IMR-90 (cell line): ENCODE data around the gene KRT79. TPM values are rescaled to one million over a fixed set of nuclear protein-coding genes. Genes with fewer than 3 reads are reported as not detected.

Experiments used
- ATAC-seq: fragments of 200-7000 bp; cut with Tn5 transposase; 2 replicates; pipeline ENCODE4 v1.9.1; 2020; ENCODE audit warnings: low read depth, mild to moderate bottlenecking, moderate library complexity
- BruUV-seq: library from RNA; stranded (reverse); fragments of 400-500 nt; replicated peaks from 2 replicates; lab custom pipeline; 2021; lab: Mats Ljungman, UMichigan
- CTCF ChIA-PET: fragments of 300-600 bp; formaldehyde crosslinking; extraction: SDS; loops from one replicate; lab custom pipeline; 2021; ENCODE audit warnings: antibody characterized with exemption; lab: Yijun Ruan, JAX
- POLR2A ChIA-PET: fragments of 300-600 bp; sonication (Branson Sonifier 250); formaldehyde crosslinking; loops from one replicate; lab custom pipeline; 2022; ENCODE audit warnings: antibody characterized with exemption; ENCODE audit not compliant: unreplicated experiment; lab: Charles Lee
- DNase-seq: peaks from one replicate; pipeline ENCODE4 v3.0.0; 2013
- H2AFZ ChIP-seq: replicated peaks from 2 replicates; pipeline ENCODE3; 2013; ENCODE audit warnings: low read length, mild to moderate bottlenecking; ENCODE audit not compliant: poor library complexity
- H2AK5ac ChIP-seq: 2 replicates; pipeline ENCODE4 v1.6.1; 2013; ENCODE audit warnings: low read depth, low read length, inconsistent platforms
- H2AK9ac ChIP-seq: replicated peaks from 2 replicates; pipeline ENCODE3; 2013; ENCODE audit warnings: mild to moderate bottlenecking, low read depth, low read length, moderate library complexity; ENCODE audit not compliant: poor library complexity
- H2BK120ac ChIP-seq: 2 replicates; pipeline ENCODE4 v1.6.1; 2013; ENCODE audit warnings: low read depth, low read length, inconsistent platforms
- H2BK15ac ChIP-seq: 3 replicates; pipeline ENCODE4 v1.6.1; 2013; ENCODE audit warnings: low read depth, low read length, inconsistent platforms
- H2BK20ac ChIP-seq: 2 replicates; pipeline ENCODE4 v1.6.1; 2013; ENCODE audit warnings: low read depth, mild to moderate bottlenecking, inconsistent platforms, low read length, moderate library complexity
- H2BK5ac ChIP-seq: 2 replicates; pipeline ENCODE4 v1.6.1; 2013; ENCODE audit warnings: mild to moderate bottlenecking, low read depth, low read length, inconsistent platforms; ENCODE audit not compliant: poor library complexity, severe bottlenecking
- H3K14ac ChIP-seq: replicated peaks from 2 replicates; pipeline ENCODE4 v1.6.1; 2013; ENCODE audit warnings: low read depth, low read length, inconsistent platforms
- H3K18ac ChIP-seq: 2 replicates; pipeline ENCODE4 v1.6.1; 2013; ENCODE audit warnings: low read depth, low read length, control low read depth
- H3K23ac ChIP-seq: 2 replicates; pipeline ENCODE4 v1.6.1; 2013; ENCODE audit warnings: low read depth, low read length, inconsistent platforms
- H3K27ac ChIP-seq: 2 replicates; pipeline ENCODE4 v1.5.1; 2013; ENCODE audit warnings: mild to moderate bottlenecking, control low read depth, low read length; ENCODE audit not compliant: insufficient read depth
- H3K27me3 ChIP-seq: 2 replicates; pipeline ENCODE4 v1.6.1; 2013; ENCODE audit warnings: low read length; ENCODE audit not compliant: control insufficient read depth, insufficient read depth
- H3K36me3 ChIP-seq: 2 replicates; pipeline ENCODE4 v1.6.1; 2013; ENCODE audit warnings: low read length, mixed read lengths; ENCODE audit not compliant: control insufficient read depth, insufficient read depth
- H3K4ac ChIP-seq: 2 replicates; pipeline ENCODE4 v1.6.1; 2013; ENCODE audit warnings: low read depth, low read length, inconsistent platforms
- H3K4me1 ChIP-seq: 2 replicates; pipeline ENCODE4 v1.6.1; 2013; ENCODE audit warnings: low read length, mixed read lengths; ENCODE audit not compliant: control insufficient read depth, insufficient read depth
- H3K4me2 ChIP-seq: 2 replicates; pipeline ENCODE4 v1.6.1; 2013; ENCODE audit warnings: low read depth, mild to moderate bottlenecking, control low read depth, low read length, moderate library complexity
- H3K4me3 ChIP-seq: 2 replicates; pipeline ENCODE4 v1.5.1; 2013; ENCODE audit warnings: low read depth, mild to moderate bottlenecking, control low read depth, low read length, moderate library complexity; ENCODE audit not compliant: insufficient read depth
- H3K56ac ChIP-seq: 2 replicates; pipeline ENCODE4 v1.6.1; 2013; ENCODE audit warnings: low read length, inconsistent platforms; ENCODE audit not compliant: insufficient read depth; ENCODE audit errors: extremely low read depth
- H3K79me1 ChIP-seq, 2 experiments: 2 replicates each; pipeline ENCODE4 v1.6.1; 2013; ENCODE audit warnings: low read length in 2 of 2, inconsistent platforms in 1 of 2, low read depth in 1 of 2
- H3K9ac ChIP-seq: 2 replicates; pipeline ENCODE4 v1.6.1; 2013; ENCODE audit warnings: low read depth, low read length, control low read depth
- H3K9me1 ChIP-seq: 2 replicates; pipeline ENCODE4 v1.6.1; 2013; ENCODE audit warnings: low read length, inconsistent platforms; ENCODE audit not compliant: insufficient read depth
- H3K9me3 ChIP-seq: 2 replicates; pipeline ENCODE4 v1.6.1; 2013; ENCODE audit warnings: low read length; ENCODE audit not compliant: control insufficient read depth, insufficient read depth
- H4K20me1 ChIP-seq: 2 replicates; pipeline ENCODE4 v1.6.1; 2013; ENCODE audit warnings: low read length, inconsistent platforms; ENCODE audit not compliant: insufficient read depth
- H4K5ac ChIP-seq: 2 replicates; pipeline ENCODE4 v1.6.1; 2013; ENCODE audit warnings: mild to moderate bottlenecking, low read depth, low read length, control low read depth
- H4K8ac ChIP-seq, 2 experiments: 2 replicates each; pipeline ENCODE4 v1.6.1; 2013; ENCODE audit warnings: low read depth in 2 of 2, low read length in 2 of 2, control low read depth in 1 of 2, inconsistent platforms in 1 of 2
- H4K91ac ChIP-seq: 2 replicates; pipeline ENCODE4 v1.6.1; 2013; ENCODE audit warnings: low read depth, low read length, inconsistent platforms; ENCODE audit not compliant: insufficient read depth
- BHLHE40 ChIP-seq: fragments of 150-350 bp; IDR thresholded peaks from 2 replicates; pipeline ENCODE4 v1.6.1; 2016; ENCODE audit warnings: mild to moderate bottlenecking, low read depth, low read length
- CEBPB ChIP-seq: IDR thresholded peaks from 2 replicates; pipeline ENCODE4 v1.6.1; 2012; ENCODE audit warnings: low read depth, low read length, improper control_type of control experiment
- CHD1 ChIP-seq: IDR thresholded peaks from 2 replicates; pipeline ENCODE4 v1.6.1; 2012; ENCODE audit warnings: low read depth, low read length, improper control_type of control experiment
- CTCF ChIP-seq: conservative IDR thresholded peaks from 2 replicates; pipeline ENCODE4 v1.5.1; 2012; ENCODE audit warnings: mild to moderate bottlenecking, low read depth, low read length, improper control_type of control experiment
- ELK1 ChIP-seq: fragments of 150-350 bp; IDR thresholded peaks from 2 replicates; pipeline ENCODE4 v1.6.1; 2016; ENCODE audit warnings: low read depth, mild to moderate bottlenecking, low read length, moderate library complexity, borderline replicate concordance
- FOS ChIP-seq: fragments of 150-350 bp; IDR thresholded peaks from 2 replicates; pipeline ENCODE4 v1.6.1; 2016; ENCODE audit warnings: low read depth, low read length
- MAFK ChIP-seq: IDR thresholded peaks from 2 replicates; pipeline ENCODE4 v1.6.1; 2012; ENCODE audit warnings: low read depth, low read length, improper control_type of control experiment
- MAZ ChIP-seq: IDR thresholded peaks from 2 replicates; pipeline ENCODE4 v1.6.1; 2012; ENCODE audit warnings: low read depth, mild to moderate bottlenecking, low read length, improper control_type of control experiment, moderate library complexity, borderline replicate concordance
- MXI1 ChIP-seq: IDR thresholded peaks from 2 replicates; pipeline ENCODE4 v1.6.1; 2012; ENCODE audit warnings: low read depth, mild to moderate bottlenecking, low read length, moderate library complexity, borderline replicate concordance
- NFE2L2 ChIP-seq: fragments of 150-350 bp; IDR thresholded peaks from 2 replicates; pipeline ENCODE4 v1.6.1; 2016; ENCODE audit warnings: low read depth, mild to moderate bottlenecking, low read length
- POLR2A ChIP-seq: IDR thresholded peaks from 2 replicates; pipeline ENCODE4 v1.6.1; 2012; ENCODE audit warnings: mild to moderate bottlenecking, low read depth, low read length
- RAD21 ChIP-seq: IDR thresholded peaks from 2 replicates; pipeline ENCODE4 v1.6.1; 2012; ENCODE audit warnings: low read length, improper control_type of control experiment
- RCOR1 ChIP-seq: IDR thresholded peaks from 2 replicates; pipeline ENCODE4 v1.6.1; 2012; ENCODE audit warnings: mild to moderate bottlenecking, low read length, improper control_type of control experiment; ENCODE audit not compliant: insufficient replicate concordance
- RFX5 ChIP-seq: IDR thresholded peaks from 2 replicates; pipeline ENCODE4 v1.8.0; 2012; ENCODE audit warnings: low read depth, mild to moderate bottlenecking, low read length, moderate library complexity
- SMC3 ChIP-seq: fragments of 150-350 bp; IDR thresholded peaks from 2 replicates; pipeline ENCODE4 v1.6.1; 2016; ENCODE audit warnings: low read depth, mild to moderate bottlenecking, antibody characterized with exemption, low read length, moderate library complexity
- USF2 ChIP-seq: fragments of 150-350 bp; IDR thresholded peaks from 2 replicates; pipeline ENCODE4 v1.6.1; 2017; ENCODE audit warnings: mild to moderate bottlenecking, antibody characterized with exemption, low read length, low read depth
- WGBS, 2 experiments: methylation state at CpG; one replicate each; pipeline versions ENCODE4 v1.1.5 to v1.1.7; 2013; ENCODE audit warnings: missing lambda C conversion rate in 2 of 2; ENCODE audit not compliant: insufficient read length in 1 of 2; ENCODE audit errors: extremely low coverage in 2 of 2; 5-methylcytosine and 5-hydroxymethylcytosine counted together
- dilution Hi-C: fragments of 300-500 bp; cut with HindIII; formaldehyde crosslinking; loops from one replicate; pipeline ENCODE4 v1.14.3; 2018; ENCODE audit warnings: low sequenced_read_pairs; ENCODE audit not compliant: unreplicated experiment
- in situ Hi-C: fragments of 300-500 bp; cut with MboI; formaldehyde crosslinking; loops from 3 replicates; pipeline ENCODE4 v1.14.3; 2019; ENCODE audit warnings: low sequenced_read_pairs, inconsistent platforms, mixed read lengths
- intact Hi-C: fragments of 100-400 bp; cut with micrococcal nuclease; formaldehyde crosslinking; loops from 2 replicates; pipeline ENCODE4 v1.10.0; 2022
- polyA plus RNA-seq, 3 experiments: library from polyadenylated mRNA; depleted of rRNA; stranded (reverse); fragments of >200 nt; gene quantifications; 2 replicates each; pipeline ENCODE4 v1.2.3, GENCODE V29; 2012; ENCODE audit warnings: low replicate concordance in 1 of 3
- total RNA-seq: library from RNA; depleted of rRNA; stranded (reverse); fragments of >200 nt; gene quantifications from 2 replicates; pipeline ENCODE4 v1.2.3, GENCODE V29; 2012

Gene KRT79
- total and polyA plus RNA-seq, 2 of the 4 experiments (the other 2 are of a cell fraction): under 0.01 to 0.24 TPM

- H3K27ac ChIP-seq: no peak overlapping the region
- DNase-seq (no peak), ATAC-seq (no peak)
- no peak overlapping the region for H3K4me2 ChIP-seq
- H3K79me1 ChIP-seq: no peaks in the 10 kb centered on the region
- no peak overlapping the region for H3K4me3 ChIP-seq
- no peak for TF ChIP-seq CTCF
- no peak for TF ChIP-seq RAD21
- no peak for TF ChIP-seq CEBPB
- TF ChIP-seq POLR2A: no peak
- TF ChIP-seq RFX5: no peak
- TF ChIP-seq MAZ: no peak
- no peak for TF ChIP-seq BHLHE40
- TF ChIP-seq NFE2L2: no peak
- no peak for TF ChIP-seq MAFK
- TF ChIP-seq ELK1: no peak
- no peak for TF ChIP-seq RCOR1
- no peak for TF ChIP-seq CHD1
- TF ChIP-seq USF2: no peak
- TF ChIP-seq SMC3: no peak
- TF ChIP-seq FOS: no peak
- TF ChIP-seq MXI1: no peak
- H3K9me1 ChIP-seq: peaks cover 3% of the 10 kb centered on the region; the same call in 1 of the 2 replicates
- H2AFZ ChIP-seq: no peak overlapping the region
- H3K9me3 ChIP-seq: no peaks in the 10 kb centered on the region
- no peak overlapping the region for H4K91ac ChIP-seq
- H3K56ac ChIP-seq: no peak overlapping the region
- no peak overlapping the region for H2BK120ac ChIP-seq
- ChIA-PET POLR2A (no interaction called here), CTCF (no interaction called here)
- H3K9ac ChIP-seq: no peak overlapping the region
- H2AK5ac ChIP-seq: no peak overlapping the region
- 18% methylated on average over 2 of the region's 6 CpGs; no CpG with 5 or more reads in 1 of the 2 experiments for WGBS, 2 experiments
- no TSS peak for BruUV-seq
- intact Hi-C loops: no loop called here
- no peak overlapping the region for H3K4ac ChIP-seq
- H2BK5ac ChIP-seq: no peak overlapping the region
- peaks cover 21% of the 10 kb centered on the region for H3K27me3 ChIP-seq
- H4K8ac ChIP-seq: no peak overlapping the region
- no peak overlapping the region for H2BK15ac ChIP-seq
- H2AK9ac ChIP-seq: no peak overlapping the region
- H3K23ac ChIP-seq: no peak overlapping the region
- no peak overlapping the region for H2BK20ac ChIP-seq
- H3K18ac ChIP-seq: no peak overlapping the region
- H3K4me1 ChIP-seq: no peaks in the 10 kb centered on the region
- in situ Hi-C loops: no loop called here
- H3K36me3 ChIP-seq: no peaks in the 10 kb centered on the region
- dilution Hi-C loops: no loop called here
- no peak overlapping the region for H4K5ac ChIP-seq
- H4K20me1 ChIP-seq: no peaks in the 10 kb centered on the region; the same call in 1 of the 2 replicates
- no peak overlapping the region for H3K14ac ChIP-seq
Measured at GRCh38 chr12:52802442-52802841, 31.7 kb downstream of the KRT79 start.
